ENCODE results near the gene DUS1L. TPM values are rescaled to one million over a fixed set of nuclear protein-coding genes. Genes with fewer than 3 reads are reported as not detected.

DUS1L gene
- polyA plus RNA-seq, 1 donor (not counting 4 experiments of a cell fraction or from before 2014, with no cell fraction given), result 49.1 TPM

- Histone ChIP-seq H3K4me3 (ENCODE audit: control insufficient read depth in 2 of 3, extremely low read depth in 1 of 3, insufficient read depth in 2 of 3, low read depth in 1 of 3, low read length in 3 of 3) (no peak overlapping the region), H3K36me3 (ENCODE audit: control insufficient read depth in 2 of 2, extremely low read depth in 1 of 2, insufficient read depth in 2 of 2, low read length in 2 of 2) (peaks cover 69 to 70% of the 10 kb centered on the region in 2 experiments), H3K27ac (ENCODE audit: control insufficient read depth, insufficient read depth, low read length) (no peak overlapping the region), H3K4me2 (ENCODE audit: control insufficient read depth, extremely low read depth, insufficient read depth, low read depth, low read length) (no peak overlapping the region), H3K9me3 (ENCODE audit: control insufficient read depth, low read depth, low read length) (no peaks in the 10 kb centered on the region), H2AFZ (ENCODE audit: control insufficient read depth, low read length) (no peak overlapping the region), H3K9me1 (ENCODE audit: control insufficient read depth, extremely low read depth, insufficient read depth, low read length) (no peaks in the 10 kb centered on the region), H3K27me3 (ENCODE audit: control insufficient read depth, extremely low read depth, insufficient read depth, low read length) (no peaks in the 10 kb centered on the region), H4K20me1 (ENCODE audit: control insufficient read depth, extremely low read depth, insufficient read depth, low read length) (peaks cover 29% of the 10 kb centered on the region), H3K4me1 (ENCODE audit: control insufficient read depth, extremely low read depth, insufficient read depth, low read length) (no peaks in the 10 kb centered on the region), H3K79me2 (ENCODE audit: control insufficient read depth, insufficient read depth, low read length) (peaks cover 39% of the 10 kb centered on the region), H3K9ac (ENCODE audit: control insufficient read depth, extremely low read depth, insufficient read depth, low read length) (no peak overlapping the region)
- FAIRE-seq, result no peak
- TF ChIP-seq EZH2 (IDR thresholded peaks at IDR 0.05; ENCODE audit: low read length) (no peak), CTCF (optimal IDR thresholded peaks at IDR 0.05 in 1 of 3, IDR thresholded peaks at IDR 0.05 in 1 of 3, conservative IDR thresholded peaks at IDR 0.05 in 1 of 3; ENCODE audit: extremely low read depth in 1 of 3, insufficient read depth in 2 of 3, low read length in 3 of 3) (no peak)
- no peak for DNase-seq (ENCODE audit: low read depth, low spot score)
- dilution Hi-C loops (cut with MboI; ENCODE audit: extremely low pct_ligation_motif_present, low sequenced_read_pairs), result no loop called here
Measured at GRCh38 chr17:82085931-82086764, 20.5 kb upstream of the DUS1L start.

GRCh38 chr17:82085031-82085861 lies 19.6 kb upstream of the DUS1L start:
- H3K9me3 ChIP-seq (ENCODE audit: control insufficient read depth, low read depth, low read length), result no peaks in the 10 kb centered on the region
- no peak overlapping the region for H2AFZ ChIP-seq (ENCODE audit: control insufficient read depth, low read length)
- H3K4me2 ChIP-seq (ENCODE audit: control insufficient read depth, extremely low read depth, insufficient read depth, low read depth, low read length), result no peak overlapping the region
- no peaks in the 10 kb centered on the region for H3K9me1 ChIP-seq (ENCODE audit: control insufficient read depth, extremely low read depth, insufficient read depth, low read length)
- H3K4me3 ChIP-seq (ENCODE audit: control insufficient read depth in 2 of 3, extremely low read depth in 1 of 3, insufficient read depth in 2 of 3, low read depth in 1 of 3, low read length in 3 of 3), result no peak overlapping the region
- peaks cover 70 to 75% of the 10 kb centered on the region in 2 experiments for H3K36me3 ChIP-seq (ENCODE audit: control insufficient read depth in 2 of 2, extremely low read depth in 1 of 2, insufficient read depth in 2 of 2, low read length in 2 of 2)
- H3K4me1 ChIP-seq (ENCODE audit: control insufficient read depth, extremely low read depth, insufficient read depth, low read length), result no peaks in the 10 kb centered on the region
- peaks cover 31% of the 10 kb centered on the region for H4K20me1 ChIP-seq (ENCODE audit: control insufficient read depth, extremely low read depth, insufficient read depth, low read length)
- H3K27ac ChIP-seq (ENCODE audit: control insufficient read depth, insufficient read depth, low read length), result no peak overlapping the region
- H3K27me3 ChIP-seq (ENCODE audit: control insufficient read depth, extremely low read depth, insufficient read depth, low read length), result no peaks in the 10 kb centered on the region
- no peak for TF ChIP-seq EZH2 (IDR thresholded peaks at IDR 0.05; ENCODE audit: low read length)
- no peak for TF ChIP-seq CTCF (optimal IDR thresholded peaks at IDR 0.05 in 1 of 3, IDR thresholded peaks at IDR 0.05 in 1 of 3, conservative IDR thresholded peaks at IDR 0.05 in 1 of 3; ENCODE audit: extremely low read depth in 1 of 3, insufficient read depth in 2 of 3, low read length in 3 of 3)
- DNase-seq (ENCODE audit: low read depth, low spot score) (no peak), FAIRE-seq (no peak)
- peaks cover 32% of the 10 kb centered on the region for H3K79me2 ChIP-seq (ENCODE audit: control insufficient read depth, insufficient read depth, low read length)
- no peak overlapping the region for H3K9ac ChIP-seq (ENCODE audit: control insufficient read depth, extremely low read depth, insufficient read depth, low read length)
- dilution Hi-C loops (cut with MboI; ENCODE audit: extremely low pct_ligation_motif_present, low sequenced_read_pairs), result no loop called here

Data from keratinocyte (primary cell).